ENCODE data around the gene HDAC4.

The HDAC4 gene

DNA sequence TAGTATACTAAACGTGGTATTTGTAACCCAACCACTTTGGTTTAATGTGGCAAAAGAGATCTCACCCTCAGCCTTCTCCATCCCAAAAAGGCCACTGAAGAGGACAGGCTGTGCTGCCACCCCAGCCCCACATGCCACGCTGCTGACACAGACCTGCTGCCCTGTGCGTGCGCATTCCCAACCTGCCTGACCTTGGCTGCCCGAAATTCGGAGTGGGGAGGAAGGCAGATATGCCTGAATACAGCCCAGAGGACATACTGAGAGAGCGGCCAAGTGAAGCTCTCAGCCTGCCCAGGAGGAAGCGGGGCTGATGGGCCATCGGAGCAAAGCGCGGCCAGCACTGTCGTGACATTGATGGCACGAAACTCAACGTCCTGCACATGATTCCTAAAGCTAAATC lies 70.0 kb downstream of the HDAC4 start:
- ChIA-PET CTCF (no interaction called here), POLR2A (no interaction called here)
- Histone ChIP-seq H3K4me1 (ENCODE audit: control insufficient read depth, insufficient read depth, low read length) (no peaks in the 10 kb centered on the region), H3K9me3 (ENCODE audit: control insufficient read depth, insufficient read depth, low read depth, low read length) (no peaks in the 10 kb centered on the region), H3K4me3 (ENCODE audit: low read depth, low read length) (no peak overlapping the region), H3K36me3 (ENCODE audit: control insufficient read depth in 2 of 2, insufficient read depth in 1 of 2, low read length in 2 of 2) (no peaks in the 10 kb centered on the region; a peak in 1 of 3 replicates), H3K27ac (ENCODE audit: extremely low read depth, low read depth, low read length) (no peak overlapping the region)
- TF ChIP-seq ZNF248 (tag by site-specific recombination; IDR thresholded peaks at IDR 0.05) (no peak), SP7 (tag by site-specific recombination; IDR thresholded peaks at IDR 0.05) (no peak), ZNF426 (tag by site-specific recombination; IDR thresholded peaks at IDR 0.05) (no peak), ZNF391 (tag by site-specific recombination; IDR thresholded peaks at IDR 0.05; ENCODE audit: borderline replicate concordance, low read depth) (no peak), SALL2 (tag by site-specific recombination; IDR thresholded peaks at IDR 0.05; ENCODE audit: borderline replicate concordance) (no peak), ZNF239 (tag by site-specific recombination; IDR thresholded peaks at IDR 0.05) (no peak), ZNF155 (tag by site-specific recombination; IDR thresholded peaks at IDR 0.05) (no peak), ZNF19 (tag by site-specific recombination; IDR thresholded peaks at IDR 0.05; ENCODE audit: low read depth) (no peak), OVOL3 (tag by site-specific recombination; IDR thresholded peaks at IDR 0.05) (no peak), ZNF24 (tag by site-specific recombination; IDR thresholded peaks at IDR 0.05) (no peak)
- TF ChIP-seq, protein P1, sequence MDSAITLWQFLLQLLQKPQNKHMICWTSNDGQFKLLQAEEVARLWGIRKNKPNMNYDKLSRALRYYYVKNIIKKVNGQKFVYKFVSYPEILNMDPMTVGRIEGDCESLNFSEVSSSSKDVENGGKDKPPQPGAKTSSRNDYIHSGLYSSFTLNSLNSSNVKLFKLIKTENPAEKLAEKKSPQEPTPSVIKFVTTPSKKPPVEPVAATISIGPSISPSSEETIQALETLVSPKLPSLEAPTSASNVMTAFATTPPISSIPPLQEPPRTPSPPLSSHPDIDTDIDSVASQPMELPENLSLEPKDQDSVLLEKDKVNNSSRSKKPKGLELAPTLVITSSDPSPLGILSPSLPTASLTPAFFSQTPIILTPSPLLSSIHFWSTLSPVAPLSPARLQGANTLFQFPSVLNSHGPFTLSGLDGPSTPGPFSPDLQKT (IDR thresholded peaks at IDR 0.05; ENCODE audit: borderline replicate concordance, low read depth, low read length) = no peak
- TF ChIP-seq, protein P2, sequence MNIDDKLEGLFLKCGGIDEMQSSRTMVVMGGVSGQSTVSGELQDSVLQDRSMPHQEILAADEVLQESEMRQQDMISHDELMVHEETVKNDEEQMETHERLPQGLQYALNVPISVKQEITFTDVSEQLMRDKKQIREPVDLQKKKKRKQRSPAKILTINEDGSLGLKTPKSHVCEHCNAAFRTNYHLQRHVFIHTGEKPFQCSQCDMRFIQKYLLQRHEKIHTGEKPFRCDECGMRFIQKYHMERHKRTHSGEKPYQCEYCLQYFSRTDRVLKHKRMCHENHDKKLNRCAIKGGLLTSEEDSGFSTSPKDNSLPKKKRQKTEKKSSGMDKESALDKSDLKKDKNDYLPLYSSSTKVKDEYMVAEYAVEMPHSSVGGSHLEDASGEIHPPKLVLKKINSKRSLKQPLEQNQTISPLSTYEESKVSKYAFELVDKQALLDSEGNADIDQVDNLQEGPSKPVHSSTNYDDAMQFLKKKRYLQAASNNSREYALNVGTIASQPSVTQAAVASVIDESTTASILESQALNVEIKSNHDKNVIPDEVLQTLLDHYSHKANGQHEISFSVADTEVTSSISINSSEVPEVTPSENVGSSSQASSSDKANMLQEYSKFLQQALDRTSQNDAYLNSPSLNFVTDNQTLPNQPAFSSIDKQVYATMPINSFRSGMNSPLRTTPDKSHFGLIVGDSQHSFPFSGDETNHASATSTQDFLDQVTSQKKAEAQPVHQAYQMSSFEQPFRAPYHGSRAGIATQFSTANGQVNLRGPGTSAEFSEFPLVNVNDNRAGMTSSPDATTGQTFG (tag by site-specific recombination; IDR thresholded peaks at IDR 0.05; ENCODE audit: borderline replicate concordance) = no peak

DNA sequence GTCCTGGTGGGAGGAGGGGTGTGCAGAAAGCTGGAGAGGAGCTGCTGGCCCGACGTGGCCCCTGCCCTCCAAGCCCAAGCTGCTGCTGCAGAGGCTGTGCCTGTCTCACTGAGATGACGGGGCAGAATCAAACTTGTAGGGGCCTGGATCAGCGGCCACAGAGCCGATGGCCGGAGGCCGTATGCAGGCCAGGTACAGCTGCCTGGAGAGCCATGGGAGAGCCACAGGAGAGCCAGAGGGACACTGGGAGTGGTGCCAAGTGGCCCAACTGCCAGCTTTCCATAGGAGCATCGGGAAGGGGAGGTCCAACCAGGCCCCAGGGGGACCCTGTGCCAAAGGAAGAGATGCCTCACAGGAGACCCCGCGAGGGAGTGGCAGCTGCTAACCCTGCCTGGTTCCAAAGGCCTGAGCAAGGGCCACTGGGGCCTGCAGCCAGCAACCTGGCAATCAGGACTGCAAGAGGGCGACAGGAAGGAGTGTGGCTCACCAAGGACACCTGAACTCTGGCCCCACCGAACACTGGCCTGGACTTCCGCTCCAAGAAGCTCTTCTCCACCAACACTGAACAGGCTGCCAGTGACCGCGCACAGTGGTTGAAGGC lies 70.7 kb downstream of the HDAC4 start:
- H3K36me3 ChIP-seq (ENCODE audit: control insufficient read depth in 2 of 2, insufficient read depth in 1 of 2, low read length in 2 of 2) = no peaks in the 10 kb centered on the region; a peak in 1 of 3 replicates
- ChIA-PET CTCF (no interaction called here), POLR2A (no interaction called here)
- no peaks in the 10 kb centered on the region for H3K9me3 ChIP-seq (ENCODE audit: control insufficient read depth, insufficient read depth, low read depth, low read length)
- H3K4me1 ChIP-seq (ENCODE audit: control insufficient read depth, insufficient read depth, low read length) = no peaks in the 10 kb centered on the region
- H3K27ac ChIP-seq (ENCODE audit: extremely low read depth, low read depth, low read length) = no peak overlapping the region
- TF ChIP-seq ZBTB1 (tag by site-specific recombination; IDR thresholded peaks at IDR 0.05) = no peak
- no peak for TF ChIP-seq ZNF596 (tag by site-specific recombination; IDR thresholded peaks at IDR 0.05)
- no peak for TF ChIP-seq ZNF404 (tag by site-specific recombination; IDR thresholded peaks at IDR 0.05)
- no peak for TF ChIP-seq ZSCAN30 (tag by site-specific recombination; IDR thresholded peaks at IDR 0.05)
- TF ChIP-seq HOXD13 (CRISPR knock-in tag; IDR thresholded peaks at IDR 0.05; ENCODE audit: borderline replicate concordance) = no peak
- TF ChIP-seq, protein P3, sequence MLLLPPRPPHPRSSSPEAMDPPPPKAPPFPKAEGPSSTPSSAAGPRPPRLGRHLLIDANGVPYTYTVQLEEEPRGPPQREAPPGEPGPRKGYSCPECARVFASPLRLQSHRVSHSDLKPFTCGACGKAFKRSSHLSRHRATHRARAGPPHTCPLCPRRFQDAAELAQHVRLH (tag by site-specific recombination; IDR thresholded peaks at IDR 0.05) = no peak
- no peak for TF ChIP-seq ZNF664 (tag by site-specific recombination; IDR thresholded peaks at IDR 0.05)
- TF ChIP-seq ZNF529 (tag by site-specific recombination; IDR thresholded peaks at IDR 0.05; ENCODE audit: insufficient replicate concordance) = no peak
- no peak for TF ChIP-seq ZNF658 (tag by site-specific recombination; IDR thresholded peaks at IDR 0.05)
- no peak for TF ChIP-seq ZNF350 (tag by site-specific recombination; IDR thresholded peaks at IDR 0.05)
- TF ChIP-seq, protein P4, sequence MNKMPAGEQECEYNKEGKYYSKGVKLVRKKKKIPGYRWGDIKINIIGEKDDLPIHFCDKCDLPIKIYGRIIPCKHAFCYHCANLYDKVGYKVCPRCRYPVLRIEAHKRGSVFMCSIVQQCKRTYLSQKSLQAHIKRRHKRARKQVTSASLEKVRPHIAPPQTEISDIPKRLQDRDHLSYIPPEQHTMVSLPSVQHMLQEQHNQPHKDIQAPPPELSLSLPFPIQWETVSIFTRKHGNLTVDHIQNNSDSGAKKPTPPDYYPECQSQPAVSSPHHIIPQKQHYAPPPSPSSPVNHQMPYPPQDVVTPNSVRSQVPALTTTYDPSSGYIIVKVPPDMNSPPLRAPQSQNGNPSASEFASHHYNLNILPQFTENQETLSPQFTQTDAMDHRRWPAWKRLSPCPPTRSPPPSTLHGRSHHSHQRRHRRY (tag by site-specific recombination; IDR thresholded peaks at IDR 0.05) = no peak
- no peak overlapping the region for H3K4me3 ChIP-seq (ENCODE audit: low read depth, low read length)
